ENCODE measurements around the gene FANK1.
A peak's percentile ranks its signal among the peaks of the same experiment; 100 is the strongest.
"Not testable (repeated sequence)": the region's sequence is repeated elsewhere in the genome, so short reads cannot be mapped to it uniquely, and the experiment has no call there.

FANK1 gene

DNA sequence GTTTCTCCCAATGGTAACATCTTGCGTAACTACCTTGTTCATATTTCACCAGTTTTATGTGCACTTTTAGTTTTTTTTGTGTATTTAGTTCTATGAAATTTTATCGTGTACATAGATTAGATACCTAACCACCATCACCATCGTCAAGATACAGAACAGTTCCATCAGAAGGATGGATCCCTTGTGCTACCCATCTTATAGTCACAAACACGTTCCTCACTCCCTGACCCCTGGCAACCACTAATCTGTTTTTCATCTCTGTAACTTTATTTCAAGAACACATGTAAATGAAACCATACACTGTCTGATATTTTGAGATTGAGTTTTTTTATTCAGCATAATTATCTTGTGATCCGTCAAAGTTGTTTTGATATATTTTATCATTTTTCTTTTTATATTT, 29.9 kb downstream of the FANK1 start:
- FAIRE-seq (no peak), DNase-seq (ENCODE audit: low spot score) (no peak)

DNA sequence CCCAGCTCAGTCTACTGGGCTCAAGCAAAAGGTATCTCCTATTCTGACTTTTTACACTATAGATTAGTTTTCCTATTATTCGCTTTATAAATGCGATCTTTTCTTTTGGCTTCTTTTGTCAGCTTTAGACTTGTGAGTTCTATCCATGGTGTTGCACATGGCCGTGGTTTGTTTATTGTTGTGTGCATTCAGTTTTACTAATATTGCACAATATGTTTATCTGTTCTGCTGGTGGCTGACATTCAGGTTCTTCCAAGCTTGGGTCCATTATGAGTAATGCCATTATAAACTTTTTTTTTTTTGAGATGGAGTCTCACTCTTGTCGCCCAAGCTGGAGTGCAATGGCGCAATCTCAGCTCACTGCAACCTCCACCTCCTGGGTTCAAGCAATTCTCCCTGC, 30.9 kb downstream of the FANK1 start:
- not testable (repeated sequence) for FAIRE-seq; DNase-seq (ENCODE audit: low spot score)

GRCh38 chr10:125928928-125929585, 32.7 kb downstream of the FANK1 start:
- FAIRE-seq (no peak), DNase-seq (ENCODE audit: low spot score) (no peak)

DNA sequence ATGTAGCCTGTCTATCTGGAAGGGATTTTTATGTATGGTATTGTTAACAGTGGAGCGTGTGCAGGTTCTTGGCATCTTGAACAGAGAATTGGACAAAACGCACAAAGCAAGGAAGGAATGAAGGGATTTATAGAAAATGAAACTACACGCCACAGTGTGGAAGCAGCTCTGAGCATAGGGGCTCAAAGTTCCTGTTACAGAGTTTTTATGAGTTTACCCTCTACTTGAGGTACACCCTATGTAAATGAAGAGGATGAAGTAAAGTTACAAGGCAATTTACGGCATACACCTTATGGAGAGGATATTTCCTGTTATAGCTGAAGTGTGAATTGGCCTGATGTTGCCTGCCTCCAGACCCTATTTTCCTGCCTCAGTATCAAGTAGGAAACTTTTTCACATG, 33.3 kb downstream of the FANK1 start:
- DNase-seq (ENCODE audit: low spot score) (no peak), FAIRE-seq (no peak)

DNA sequence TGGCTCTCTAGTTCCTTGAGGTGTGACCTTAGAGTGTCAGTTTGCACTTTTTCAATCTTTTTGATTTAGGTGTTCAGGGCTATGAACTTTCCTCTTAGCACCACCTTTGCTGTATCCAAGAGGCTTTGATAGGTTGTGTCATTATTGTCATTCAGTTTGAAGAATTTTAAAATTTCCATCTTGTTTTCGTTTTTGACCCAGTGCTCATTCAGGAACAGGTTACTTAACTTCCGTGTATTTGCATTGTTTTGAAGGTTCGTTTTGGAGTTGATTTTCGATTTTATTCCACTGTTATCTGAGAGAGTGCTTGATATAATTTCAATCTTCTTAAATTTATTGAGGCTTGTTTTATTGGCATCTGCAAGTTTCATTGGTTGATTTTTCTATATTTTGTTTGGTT, 37.3 kb downstream of the FANK1 start:
- DNase-seq (ENCODE audit: low spot score) (no peak), FAIRE-seq (no peak)

- DNase-seq (ENCODE audit: low spot score) (no peak), FAIRE-seq (peak; percentile 34)
These were observed 40.0 kb downstream of the FANK1 start for GRCh38 chr10:125936331-125936730.

GRCh38 chr10:125940515-125940914, 44.2 kb downstream of the FANK1 start:
- DNase-seq (ENCODE audit: low spot score) (no peak), FAIRE-seq (no peak)

DNA sequence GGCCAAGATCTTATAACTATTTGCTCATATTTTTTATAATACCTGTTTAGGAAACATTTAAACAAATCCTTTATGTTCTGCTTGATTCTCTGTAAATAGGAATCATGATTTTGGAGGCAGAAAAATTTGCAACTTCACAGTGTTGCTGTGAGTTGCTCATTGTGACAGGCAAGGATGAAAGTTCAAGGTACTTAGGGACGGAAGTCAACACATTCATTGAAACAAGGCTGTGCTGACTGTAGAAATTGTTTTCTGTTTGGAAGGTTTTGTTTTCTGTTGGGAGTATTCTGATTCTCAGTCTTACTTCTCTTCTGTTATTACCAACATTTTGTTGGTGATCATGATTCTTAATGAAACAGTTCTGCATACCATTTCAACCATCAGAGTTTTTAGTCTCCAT, 54.9 kb downstream of the FANK1 start:
- DNase-seq (ENCODE audit: low spot score): no peak
- no peak for FAIRE-seq

GRCh38 chr10:125953778-125954385, 57.5 kb downstream of the FANK1 start:
- FAIRE-seq (no peak), DNase-seq (ENCODE audit: low spot score) (no peak)

DNA sequence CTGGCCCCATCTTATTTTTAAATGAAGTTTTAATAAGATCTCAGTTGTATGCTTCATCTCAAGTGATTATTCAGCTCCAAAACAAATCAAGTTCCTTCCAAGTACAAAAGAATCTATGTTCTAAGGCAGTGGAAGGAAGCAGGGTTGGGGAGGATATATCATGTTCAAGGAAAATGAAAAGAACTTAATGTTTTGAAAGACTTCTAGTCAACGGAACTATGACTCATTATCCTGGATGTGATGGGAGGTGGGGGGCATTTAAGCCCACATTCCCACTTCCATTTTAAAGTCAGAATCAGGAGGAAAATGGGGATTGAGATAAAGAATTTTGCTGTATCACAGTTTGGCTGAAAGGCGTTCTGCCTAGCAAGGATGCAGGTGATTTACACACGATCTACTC, 59.4 kb downstream of the FANK1 start:
- no peak for FAIRE-seq

DNA sequence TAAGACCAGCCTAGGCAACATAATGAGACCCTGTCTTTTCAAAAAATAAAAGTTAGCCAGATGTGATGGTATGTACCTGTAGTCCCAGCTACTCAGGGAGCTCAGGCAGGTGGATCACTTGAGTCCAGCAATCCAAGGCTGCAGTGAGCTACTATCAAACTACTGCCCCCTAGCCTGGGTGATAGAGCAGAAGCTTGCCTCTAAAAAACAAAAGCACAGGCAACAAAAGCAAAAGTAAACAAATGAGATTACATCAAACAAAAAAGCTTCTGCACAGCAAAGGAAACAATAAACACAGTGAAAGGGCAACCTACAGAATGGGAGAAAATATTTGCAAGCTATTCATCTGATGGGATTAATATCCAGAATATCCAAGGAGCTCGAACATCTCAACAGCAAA, 65.4 kb downstream of the FANK1 start:
- FAIRE-seq (no peak), DNase-seq (ENCODE audit: low spot score) (no peak)

More for the DNA sequence above, 59.4 kb downstream of the FANK1 start:
- no peak for DNase-seq (ENCODE audit: low spot score)

GRCh38 chr10:125962200-125962599, 65.8 kb downstream of the FANK1 start:
- FAIRE-seq (no peak), DNase-seq (ENCODE audit: low spot score) (no peak)

DNA sequence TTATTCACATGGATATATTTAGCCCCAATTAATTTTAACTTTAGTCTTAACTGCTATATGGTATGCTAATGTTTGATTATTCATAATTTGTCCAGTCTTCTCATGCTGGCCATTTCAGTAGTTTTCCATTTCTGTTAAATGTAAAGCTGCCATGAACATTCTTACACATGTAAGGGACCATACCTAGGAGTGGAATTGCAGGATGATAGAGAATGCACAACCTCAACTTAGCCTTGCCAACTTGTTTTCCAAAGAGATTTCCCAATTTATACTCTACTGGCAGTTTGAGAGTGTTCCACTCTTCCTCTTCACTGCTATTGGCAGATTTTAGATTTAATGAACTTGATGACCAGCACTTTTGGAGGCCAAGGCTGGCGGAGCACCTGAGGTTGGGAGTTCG, 68.2 kb downstream of the FANK1 start:
- FAIRE-seq (no peak), DNase-seq (ENCODE audit: low spot score) (no peak)

DNA sequence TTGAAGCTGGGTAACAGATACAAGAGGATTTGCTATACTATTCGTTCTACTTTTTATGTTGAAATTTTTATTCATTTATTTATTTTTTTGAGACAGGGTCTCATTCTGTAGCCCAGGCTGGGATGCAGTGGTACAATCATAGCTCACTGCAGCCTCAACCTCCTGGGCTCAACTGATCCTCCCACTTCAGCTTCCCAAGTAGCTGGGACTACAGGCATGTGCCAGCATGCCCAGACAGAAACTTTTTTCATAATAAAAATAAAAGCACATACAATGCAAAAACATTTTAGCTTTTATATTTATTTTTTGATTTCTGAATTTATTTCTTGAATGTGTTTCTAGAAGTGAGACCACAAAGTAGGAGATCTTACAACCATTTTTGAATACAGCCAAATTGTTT, 71.2 kb downstream of the FANK1 start:
- FAIRE-seq (peak; percentile 11), DNase-seq (ENCODE audit: low spot score) (no peak)

DNA sequence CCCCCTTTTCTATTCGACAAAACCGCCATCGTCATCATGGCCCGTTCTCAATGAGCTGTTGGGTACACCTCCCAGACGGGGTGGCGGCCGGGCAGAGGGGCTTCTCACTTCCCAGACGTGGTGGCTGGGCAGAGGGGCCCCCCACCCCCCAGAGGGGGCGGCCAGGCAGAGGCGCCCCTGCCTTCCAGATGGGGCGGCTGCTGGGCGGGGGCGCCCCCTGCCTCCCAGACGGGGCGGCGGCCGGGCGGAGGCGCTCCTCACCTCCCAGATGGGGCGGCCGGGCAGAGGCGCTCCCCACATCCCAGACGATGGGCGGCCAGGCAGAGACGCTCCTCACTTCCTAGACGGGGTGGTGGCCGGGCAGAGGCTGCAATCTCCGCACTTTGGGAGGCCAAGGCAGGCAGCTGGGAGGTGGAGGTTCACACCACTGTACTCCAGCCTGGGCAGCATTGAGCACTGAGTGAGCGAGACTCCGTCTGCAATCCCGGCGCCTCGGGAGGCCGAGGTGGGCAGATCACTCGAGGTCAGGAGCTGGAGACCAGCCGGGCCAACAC, 73.8 kb downstream of the FANK1 start:
- DNase-seq (ENCODE audit: low spot score); FAIRE-seq: not testable (repeated sequence)

GRCh38 chr10:125976960-125977605, 80.7 kb downstream of the FANK1 start:
- DNase-seq (ENCODE audit: low spot score) (no peak), FAIRE-seq (no peak)

DNA sequence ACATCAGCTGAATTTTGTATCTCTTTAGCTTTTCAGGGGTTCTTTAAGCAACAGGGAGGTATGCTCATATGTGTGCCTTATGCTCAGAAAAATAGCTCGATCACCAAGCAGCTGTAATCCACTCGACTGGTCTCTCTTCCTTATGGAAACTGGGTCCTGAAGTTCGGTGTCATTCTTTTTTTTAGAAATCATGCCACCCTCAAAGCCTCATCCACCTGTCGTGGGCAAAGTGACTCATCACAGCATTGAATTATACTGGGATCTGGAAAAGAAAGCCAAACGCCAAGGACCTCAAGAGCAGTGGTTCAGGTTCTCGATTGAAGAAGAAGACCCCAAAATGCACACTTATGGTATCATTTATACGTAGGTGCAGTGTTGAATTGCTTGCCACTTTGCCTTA, 83.6 kb downstream of the FANK1 start:
- no peak for FAIRE-seq

GRCh38 chr10:125980521-125981035, 84.2 kb downstream of the FANK1 start:
- DNase-seq (ENCODE audit: low spot score): no peak
- FAIRE-seq: no peak

More for the DNA sequence above, 83.6 kb downstream of the FANK1 start:
- no peak for DNase-seq (ENCODE audit: low spot score)

DNA sequence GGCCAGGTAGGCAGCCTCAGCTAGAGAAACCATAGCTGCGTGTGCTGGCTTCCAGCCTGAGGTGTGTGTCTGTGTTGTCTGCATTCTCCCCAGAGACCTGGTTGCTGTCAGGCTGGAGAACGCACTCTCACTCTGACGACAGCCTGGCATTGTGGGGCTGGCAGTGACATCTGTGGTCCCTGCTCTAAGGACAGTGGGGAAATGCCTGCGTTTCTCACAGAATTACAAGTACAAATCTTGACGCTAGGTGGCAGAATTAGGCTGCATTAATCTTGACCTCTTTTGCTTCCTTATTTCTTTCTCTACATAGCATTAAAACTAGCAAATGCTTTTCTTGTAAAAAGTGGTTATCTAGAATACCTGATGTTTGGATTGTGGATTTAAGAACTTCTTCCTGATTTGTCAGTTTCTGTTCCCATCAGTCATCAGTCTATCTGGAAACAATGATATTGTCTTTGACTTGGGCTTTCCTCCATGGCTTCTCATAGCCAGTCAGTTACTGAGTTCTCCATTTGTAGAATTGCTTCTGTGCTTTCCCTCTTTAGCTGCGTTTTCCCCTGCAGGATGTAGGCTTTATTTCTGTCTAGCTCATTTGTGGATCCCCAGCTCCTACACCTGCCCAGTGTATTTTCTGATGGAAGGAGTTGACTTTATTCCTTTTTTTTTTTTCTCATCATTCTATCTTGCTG, 86.0 kb downstream of the FANK1 start:
- FAIRE-seq: peak; percentile 88

DNA sequence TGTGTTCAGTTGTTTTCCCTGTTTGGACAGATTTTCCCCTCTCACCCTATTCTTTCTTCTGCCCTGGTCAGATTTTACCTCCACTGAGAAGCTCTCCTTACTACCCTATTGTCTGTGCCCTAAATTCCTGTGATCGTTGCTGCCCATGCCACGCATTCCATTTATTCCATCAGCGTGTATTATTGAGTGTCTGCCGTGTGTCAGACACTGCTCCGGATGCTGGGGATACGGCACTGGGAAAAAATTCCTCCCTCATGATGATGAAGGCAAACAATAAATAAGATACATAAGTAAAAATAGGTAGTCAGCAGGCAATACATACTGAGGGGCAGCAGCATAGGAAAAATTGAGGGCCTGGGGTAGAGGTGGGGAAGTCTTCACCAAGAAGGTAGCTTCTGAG, 86.8 kb downstream of the FANK1 start:
- FAIRE-seq (no peak), DNase-seq (ENCODE audit: low spot score) (no peak)

More for the DNA sequence above, 86.0 kb downstream of the FANK1 start:
- peak; percentile 79 for DNase-seq (ENCODE audit: low spot score)

GRCh38 chr10:125983656-125984055, 87.3 kb downstream of the FANK1 start:
- no peak for FAIRE-seq
- no peak for DNase-seq (ENCODE audit: low spot score)

- DNase-seq (ENCODE audit: low spot score) (no peak), FAIRE-seq (no peak)
These were observed 88.0 kb downstream of the FANK1 start for GRCh38 chr10:125984346-125984745.
